HEK293T (cell line): ENCODE data around the gene GLDN.

Experiments used
- BHLHE40 ChIP-seq: fragments of 450-650 bp; IDR thresholded peaks from 2 replicates; pipeline ENCODE4 v1.6.1; 2016; ENCODE audit warnings: mild to moderate bottlenecking, moderate library complexity, borderline replicate concordance
- CTBP1 ChIP-seq: fragments of 450-650 bp; IDR thresholded peaks from 2 replicates; pipeline ENCODE4 v1.6.1; 2016; ENCODE audit warnings: borderline replicate concordance
- ELF4 ChIP-seq: fragments of 450-650 bp; IDR thresholded peaks from 2 replicates; pipeline ENCODE4 v1.6.1; 2017; ENCODE audit warnings: antibody characterized with exemption
- FOXA1 ChIP-seq: fragments of 450-650 bp; IDR thresholded peaks from 2 replicates; pipeline ENCODE4 v1.6.1; 2016; ENCODE audit warnings: mild to moderate bottlenecking
- FOXK2 ChIP-seq: fragments of 450-650 bp; IDR thresholded peaks from 2 replicates; pipeline ENCODE4 v1.6.1; 2016; ENCODE audit warnings: mild to moderate bottlenecking
- FOXM1 ChIP-seq: fragments of 450-650 bp; IDR thresholded peaks from 2 replicates; pipeline ENCODE4 v1.6.1; 2017; ENCODE audit warnings: mild to moderate bottlenecking, borderline replicate concordance
- HDGF ChIP-seq: fragments of 450-650 bp; IDR thresholded peaks from 2 replicates; pipeline ENCODE4 v1.6.1; 2017; ENCODE audit warnings: antibody characterized with exemption, borderline replicate concordance
- LEF1 ChIP-seq: fragments of 450-650 bp; IDR thresholded peaks from 2 replicates; pipeline ENCODE4 v1.6.1; 2017; ENCODE audit warnings: mild to moderate bottlenecking, borderline replicate concordance
- NFRKB ChIP-seq: fragments of 450-650 bp; IDR thresholded peaks from 2 replicates; pipeline ENCODE4 v1.6.1; 2016; ENCODE audit warnings: mild to moderate bottlenecking, moderate library complexity
- SP1 ChIP-seq: fragments of 450-650 bp; IDR thresholded peaks from 2 replicates; pipeline ENCODE4 v1.6.1; 2017
- SUZ12 ChIP-seq: fragments of 450-650 bp; IDR thresholded peaks from 2 replicates; pipeline ENCODE4 v1.6.1; 2016; ENCODE audit warnings: mild to moderate bottlenecking
- TARDBP ChIP-seq: fragments of 450-650 bp; IDR thresholded peaks from 2 replicates; pipeline ENCODE4 v1.6.1; 2016
- ZNF384 ChIP-seq: fragments of 450-650 bp; IDR thresholded peaks from 2 replicates; pipeline ENCODE4 v1.6.1; 2016

GRCh38 chr15:51318382-51319150 lies 22.9 kb upstream of the GLDN start:
- TF ChIP-seq FOXM1: no peak
- no peak for TF ChIP-seq FOXK2
- TF ChIP-seq NFRKB: no peak
- no peak for TF ChIP-seq TARDBP
- no peak for TF ChIP-seq FOXA1
- no peak for TF ChIP-seq SP1
- no peak for TF ChIP-seq SUZ12
- no peak for TF ChIP-seq BHLHE40
- no peak for TF ChIP-seq ELF4
- TF ChIP-seq LEF1: no peak
- TF ChIP-seq HDGF: no peak
- TF ChIP-seq CTBP1: no peak
- no peak for TF ChIP-seq ZNF384
